ENCODE data around the gene TSSK6.

Gene TSSK6

GRCh38 chr19:19488875-19489690 is 26.3 kb downstream of the TSSK6 start:
- TF ChIP-seq CTCF (IDR thresholded peaks at IDR 0.05): no peak

GRCh38 chr19:19487950-19488874 is 27.1 kb downstream of the TSSK6 start:
- intact Hi-C loops (cut with DNase I; ENCODE audit: low total_unique reads): no loop called here
- peaks cover 8 to 22% (median 10%) of the 10 kb centered on the region in 3 donors for H3K36me3 ChIP-seq
- peak overlapping the region; percentile 78 to 86 for H3K27ac ChIP-seq
- H3K4me3 ChIP-seq: peak overlapping the region in 1 of 2 donors; percentile 37
- H3K9me3 ChIP-seq: no peaks in the 10 kb centered on the region
- no peak for TF ChIP-seq CTCF (IDR thresholded peaks at IDR 0.05)
- H3K27me3 ChIP-seq: no peaks in the 10 kb centered on the region
- no peak for DNase-seq
- peaks cover 0 to 50% (median 29%) of the 10 kb centered on the region in 4 donors for H3K4me1 ChIP-seq

More at GRCh38 chr19:19488875-19489690, 26.3 kb downstream of the TSSK6 start:
- Histone ChIP-seq H3K4me1 (peaks cover 0 to 50% (median 29%) of the 10 kb centered on the region in 4 donors), H3K27ac (peak overlapping the region; percentile 78 to 86), H3K4me3 (peak overlapping the region; percentile 32 to 37), H3K9me3 (no peaks in the 10 kb centered on the region), H3K27me3 (no peaks in the 10 kb centered on the region), H3K36me3 (peaks cover 13 to 28% (median 19%) of the 10 kb centered on the region in 3 donors)
- intact Hi-C loops (cut with DNase I; ENCODE audit: low total_unique reads): no loop called here
- peak; percentile 84 to 93 for DNase-seq

- peaks cover 0 to 18% (median 1%) of the 10 kb centered on the region in 3 donors for H3K36me3 ChIP-seq
- intact Hi-C loops (cut with DNase I; ENCODE audit: low total_unique reads): no loop called here
Observed at GRCh38 chr19:19487077-19487949, 28.0 kb downstream of the TSSK6 start.

GRCh38 chr19:19486343-19487076 is 28.8 kb downstream of the TSSK6 start:
- H3K4me1 ChIP-seq: peaks cover 0 to 53% (median 29%) of the 10 kb centered on the region in 4 donors
- no peak for DNase-seq
- peak overlapping the region in 1 of 2 donors; percentile 86 for H3K27ac ChIP-seq
- no peaks in the 10 kb centered on the region for H3K27me3 ChIP-seq
- no peak overlapping the region for H3K4me3 ChIP-seq
- peaks cover 0 to 10% (median 0%) of the 10 kb centered on the region in 3 donors for H3K36me3 ChIP-seq
- no peak for TF ChIP-seq CTCF (IDR thresholded peaks at IDR 0.05)
- H3K9me3 ChIP-seq: no peaks in the 10 kb centered on the region
- intact Hi-C loops (cut with DNase I; ENCODE audit: low total_unique reads): no loop called here

More at GRCh38 chr19:19487077-19487949, 28.0 kb downstream of the TSSK6 start:
- H3K27ac ChIP-seq: peak overlapping the region; percentile 78 to 86
- no peaks in the 10 kb centered on the region for H3K27me3 ChIP-seq
- no peak overlapping the region for H3K4me3 ChIP-seq
- DNase-seq: no peak
- H3K4me1 ChIP-seq: peaks cover 0 to 53% (median 29%) of the 10 kb centered on the region in 4 donors
- H3K9me3 ChIP-seq: no peaks in the 10 kb centered on the region
- no peak for TF ChIP-seq CTCF (IDR thresholded peaks at IDR 0.05)
